Stimulated activated CD8-positive, alpha-beta memory T cell treated with anti-CD3 and anti-CD28 coated beads, Interleukin-12 subunit alpha, Interleukin-12 subunit beta, amount 100 ng/mL, for 4 hours (primary cell): ENCODE data around the gene UBE2C.
A peak's percentile ranks its signal among the peaks of the same experiment; 100 is the strongest.
"Not testable (repeated sequence)": the region's sequence is repeated elsewhere in the genome, so short reads cannot be mapped to it uniquely, and the experiment has no call there.

ENCODE experiments used
- DNase-seq: peaks from one replicate; pipeline ENCODE4 v3.0.0-alpha.2; 2020; ENCODE audit warnings: low read depth

UBE2C gene

GRCh38 chr20:45797955-45798354, 14.5 kb upstream of the UBE2C start:
- not testable (repeated sequence) for DNase-seq

- DNase-seq, result peak; percentile 19
Observed at GRCh38 chr20:45798935-45799642, 13.4 kb upstream of the UBE2C start.

- DNase-seq, result no peak
Observed at GRCh38 chr20:45801851-45802250, 10.6 kb upstream of the UBE2C start.

GRCh38 chr20:45810191-45810970, 2.1 kb upstream of the UBE2C start:
- no peak for DNase-seq

- no peak for DNase-seq
Observed at GRCh38 chr20:45813006-45813340, 529 bp downstream of the UBE2C start.

- no peak for DNase-seq
Observed at GRCh38 chr20:45813489-45813888, 1.0 kb downstream of the UBE2C start.

- no peak for DNase-seq
Observed at GRCh38 chr20:45814314-45814713, 1.9 kb downstream of the UBE2C start.

GRCh38 chr20:45816951-45817350, 4.5 kb downstream of the UBE2C start:
- DNase-seq, result no peak

- no peak for DNase-seq
Observed at GRCh38 chr20:45817376-45818194, 5.1 kb downstream of the UBE2C start.

- DNase-seq, result no peak
Observed at GRCh38 chr20:45818239-45818638, 5.8 kb downstream of the UBE2C start.

- DNase-seq, result no peak
Observed at GRCh38 chr20:45819466-45819865, 7.0 kb downstream of the UBE2C start.

GRCh38 chr20:45821947-45822346, 9.5 kb downstream of the UBE2C start:
- DNase-seq, result no peak

- DNase-seq, result no peak
Observed at GRCh38 chr20:45822857-45823256, 10.4 kb downstream of the UBE2C start.

GRCh38 chr20:45823949-45824835, 11.7 kb downstream of the UBE2C start:
- DNase-seq, result peak; percentile 18

GRCh38 chr20:45826381-45827019, 14.1 kb downstream of the UBE2C start:
- no peak for DNase-seq

GRCh38 chr20:45827030-45827652, 14.7 kb downstream of the UBE2C start, which contains the start of gene TNNC2:
TSS of gene TNNC2 (minus strand) at chr20:45827312. CDS start at chr20:45827248, 64 bp downstream.
- no peak for DNase-seq

GRCh38 chr20:45827712-45828111, 15.3 kb downstream of the UBE2C start:
- no peak for DNase-seq

- no peak for DNase-seq
Observed at GRCh38 chr20:45828589-45828988, 16.1 kb downstream of the UBE2C start.

- not testable (repeated sequence) for DNase-seq
Observed at GRCh38 chr20:45829673-45830106, 17.2 kb downstream of the UBE2C start.

GRCh38 chr20:45832619-45833018, 20.2 kb downstream of the UBE2C start:
- DNase-seq, result no peak
